ENCODE data around the gene PRRT1. TPM values are rescaled to one million over a fixed set of nuclear protein-coding genes. Genes with fewer than 3 reads are reported as not detected.

Gene PRRT1
- total RNA-seq, 1 experiment from 2014 or later, result 0.14 TPM

Other genes starting within 250 kb of the PRRT1 start
- 7.9 and 8.7 TPM in 2 replicates for gene ZBTB12, start 249.9 kb downstream of the PRRT1 start, total RNA-seq (2014; rRNA removed; shearing (Covaris generic))
- 0.63 and 1.7 TPM in 2 replicates for gene C2, start 224.2 kb downstream of the PRRT1 start, total RNA-seq (2014; rRNA removed; shearing (Covaris generic))
- gene CFB, start 205.8 kb downstream of the PRRT1 start, total RNA-seq (2014; rRNA removed; shearing (Covaris generic)), result not detected in 2 replicates
- 109 and 115 TPM in 2 replicates for gene NELFE, start 193.0 kb downstream of the PRRT1 start, total RNA-seq (2014; rRNA removed; shearing (Covaris generic))
- 47.2 and 57.6 TPM in 2 replicates for gene SKIC2, start 192.8 kb downstream of the PRRT1 start, total RNA-seq (2014; rRNA removed; shearing (Covaris generic))
- 18.8 and 19.9 TPM in 2 replicates for gene DXO, start 179.8 kb downstream of the PRRT1 start, total RNA-seq (2014; rRNA removed; shearing (Covaris generic))
- 0.35 and 1.5 TPM in 2 replicates for gene C4A, start 169.9 kb downstream of the PRRT1 start, total RNA-seq (2014; rRNA removed; shearing (Covaris generic))
- gene C4B, start 137.1 kb downstream of the PRRT1 start, total RNA-seq (2014; rRNA removed; shearing (Covaris generic)), result 1.1 and 1.9 TPM in 2 replicates
- gene CYP21A2, start 113.5 kb downstream of the PRRT1 start, total RNA-seq (2014; rRNA removed; shearing (Covaris generic)), result 0.11 TPM in 1 of 2 replicates, not detected in the other
- 2.7 and 4.4 TPM in 2 replicates for gene TNXB, start 42.6 kb downstream of the PRRT1 start, total RNA-seq (2014; rRNA removed; shearing (Covaris generic))
- gene ATF6B, start 23.7 kb downstream of the PRRT1 start, total RNA-seq (2014; rRNA removed; shearing (Covaris generic)), result 25.1 and 26.2 TPM in 2 replicates
- gene FKBPL, start 21.7 kb downstream of the PRRT1 start, total RNA-seq (2014; rRNA removed; shearing (Covaris generic)), result 12.5 and 12.8 TPM in 2 replicates
- gene PPT2, start 2.2 kb upstream of the PRRT1 start, total RNA-seq (2014; rRNA removed; shearing (Covaris generic)), result 24.7 and 25.5 TPM in 2 replicates
- 4.3 and 5.9 TPM in 2 replicates for gene EGFL8, start 12.7 kb upstream of the PRRT1 start, total RNA-seq (2014; rRNA removed; shearing (Covaris generic))
- gene AGPAT1, start 24.1 kb upstream of the PRRT1 start, total RNA-seq (2014; rRNA removed; shearing (Covaris generic)), result 99.3 and 113 TPM in 2 replicates
- gene RNF5, start 26.5 kb upstream of the PRRT1 start, total RNA-seq (2014; rRNA removed; shearing (Covaris generic)), result 94.6 and 99.0 TPM in 2 replicates
- 2.2 and 2.8 TPM in 2 replicates for gene AGER, start 32.3 kb upstream of the PRRT1 start, total RNA-seq (2014; rRNA removed; shearing (Covaris generic))
- gene PBX2, start 38.3 kb upstream of the PRRT1 start, total RNA-seq (2014; rRNA removed; shearing (Covaris generic)), result 64.2 and 67.7 TPM in 2 replicates
- 21.2 and 26.8 TPM in 2 replicates for gene GPSM3, start 40.7 kb upstream of the PRRT1 start, total RNA-seq (2014; rRNA removed; shearing (Covaris generic))
- gene NOTCH4, start 72.1 kb upstream of the PRRT1 start, total RNA-seq (2014; rRNA removed; shearing (Covaris generic)), result 0.96 and 1.6 TPM in 2 replicates
- gene TSBP1, start 220.0 kb upstream of the PRRT1 start, total RNA-seq (2014; rRNA removed; shearing (Covaris generic)), result not detected in 2 replicates